Right ventricle myocardium inferior (tissue), 1 donor: ENCODE data around the gene SPOCK1. TPM values are rescaled to one million over a fixed set of nuclear protein-coding genes. Genes with fewer than 3 reads are reported as not detected.
A peak's percentile ranks its signal among the peaks of the same experiment; 100 is the strongest.

Source experiments
- ATAC-seq: fragments of 200-7000 bp; cut with Tn5 transposase; one replicate; pipeline ENCODE4 v1.9.1; 2020; ENCODE audit warnings: mild to moderate bottlenecking, moderate library complexity
- DNase-seq: peaks from one replicate; pipeline ENCODE4 v3.0.0; 2021; ENCODE audit errors: missing footprints
- intact Hi-C: fragments of 100-400 bp; cut with DNase I; formaldehyde crosslinking; loops from one replicate; pipeline ENCODE4 v1.11.0; 2022
- total RNA-seq: library from RNA; stranded (reverse); fragmentation: NEBNext Ultra II Directional; extraction: Animal tissue kit (Norgen Biotek cat#: 25700); gene quantifications from one replicate; pipeline ENCODE4 v1.2.1, GENCODE V29; 2021
- donor health status: DM: no; HTN: yes; CAD: no; lungs with severe emphysema.

Gene SPOCK1
- total RNA-seq, 1 donor from 2014 or later = 35.5 TPM

DNA sequence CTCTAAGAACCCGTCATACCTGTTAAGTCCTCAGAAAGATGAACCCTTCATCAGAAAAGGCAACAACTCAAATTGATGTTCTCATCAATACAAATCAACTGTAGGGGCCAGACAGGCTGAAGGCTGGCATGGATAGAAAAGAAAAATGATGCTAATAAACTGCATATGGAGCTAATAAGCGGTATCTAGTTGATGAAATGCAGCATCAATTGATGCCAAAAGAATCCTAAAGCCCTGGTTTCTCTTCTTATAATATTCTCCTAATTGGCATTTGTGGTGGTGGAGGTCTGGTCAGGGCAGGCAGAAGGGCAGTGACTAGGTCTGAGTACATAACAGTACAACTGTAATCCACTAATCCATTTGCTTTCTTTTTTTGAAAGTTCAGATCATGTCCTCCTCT is 322.5 kb downstream of the SPOCK1 start:
- DNase-seq (no peak), ATAC-seq (no peak)
- intact Hi-C loops = no loop called here

DNA sequence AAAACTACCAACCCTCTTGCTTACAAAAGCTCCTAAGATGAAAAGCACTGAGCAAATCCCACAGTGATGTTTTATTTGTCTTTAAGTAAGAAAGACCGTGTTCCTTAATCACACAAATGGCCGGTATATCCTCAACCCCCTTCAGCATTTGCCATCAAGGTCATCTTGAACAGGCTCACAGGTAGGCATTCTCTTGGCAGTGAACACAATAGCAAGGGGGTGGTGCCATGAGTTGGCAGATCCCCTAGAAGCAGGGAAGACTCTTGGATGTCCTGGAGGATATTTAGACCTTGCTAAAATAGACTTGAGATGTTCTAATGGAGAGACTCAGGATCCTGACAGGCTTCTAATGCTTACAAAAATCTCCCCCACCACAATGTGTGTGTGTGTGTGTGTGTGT is 323.0 kb downstream of the SPOCK1 start:
- DNase-seq (no peak), ATAC-seq (no peak)
- intact Hi-C loops = no loop called here

DNA sequence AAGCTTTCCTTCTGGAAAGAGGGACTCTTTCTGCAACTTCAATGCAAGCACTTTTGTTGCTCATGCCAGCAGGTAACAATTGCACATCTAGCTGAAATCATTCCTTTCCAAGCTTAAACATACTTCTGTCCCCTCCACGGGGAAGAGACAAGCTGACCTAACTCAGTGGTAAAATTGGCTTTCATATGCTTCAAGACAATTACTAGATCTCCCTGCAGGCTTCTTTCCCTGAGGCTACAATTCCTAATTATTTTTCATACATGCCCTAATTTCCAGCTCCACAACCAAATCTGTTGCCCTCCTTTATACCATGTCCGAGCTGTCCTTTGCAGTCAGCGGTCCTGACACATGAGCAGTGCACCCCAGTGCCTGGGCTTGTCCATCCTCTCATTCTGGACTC is 324.9 kb downstream of the SPOCK1 start:
- intact Hi-C loops = no loop called here
- ATAC-seq = no peak
- DNase-seq = no peak

DNA sequence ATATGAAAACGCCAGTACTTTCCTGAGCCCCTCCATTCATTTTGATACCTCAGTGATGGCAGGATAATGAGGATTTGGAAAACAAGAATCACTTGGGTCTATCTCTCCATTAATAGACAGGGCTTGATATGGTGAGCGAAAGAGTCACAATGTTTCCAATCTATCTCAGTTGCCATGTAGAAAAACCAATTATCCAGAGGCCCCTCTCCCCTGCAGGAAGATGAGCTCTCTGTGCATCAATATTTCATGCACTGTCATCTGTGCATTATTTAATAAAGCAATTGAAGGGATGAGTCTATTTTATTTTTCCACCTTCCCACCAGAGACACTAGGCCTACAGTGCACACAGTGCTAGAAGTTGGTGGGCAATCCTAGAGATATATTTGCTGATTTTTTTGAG is 326.9 kb downstream of the SPOCK1 start:
- intact Hi-C loops = no loop called here
- ATAC-seq = no peak
- DNase-seq = no peak

DNA sequence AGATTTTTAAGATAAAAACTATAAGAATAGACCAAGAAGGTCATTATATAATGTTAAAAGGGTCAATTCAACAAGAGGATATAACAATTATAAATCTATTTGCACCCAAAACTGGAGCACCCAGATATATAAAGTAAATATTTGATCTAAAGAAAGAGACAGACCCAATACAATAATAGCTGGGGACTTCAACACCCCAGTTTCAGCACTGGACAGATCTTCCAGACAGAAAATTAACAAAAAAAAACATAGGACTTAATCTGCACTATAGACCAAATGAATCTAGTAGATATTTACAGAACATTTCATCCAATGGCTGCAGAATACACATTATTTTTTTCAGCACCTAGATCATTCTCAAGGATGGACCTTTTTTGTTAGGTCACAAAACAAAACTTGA is 331.9 kb downstream of the SPOCK1 start:
- DNase-seq (no peak), ATAC-seq (no peak)
- intact Hi-C loops = no loop called here

DNA sequence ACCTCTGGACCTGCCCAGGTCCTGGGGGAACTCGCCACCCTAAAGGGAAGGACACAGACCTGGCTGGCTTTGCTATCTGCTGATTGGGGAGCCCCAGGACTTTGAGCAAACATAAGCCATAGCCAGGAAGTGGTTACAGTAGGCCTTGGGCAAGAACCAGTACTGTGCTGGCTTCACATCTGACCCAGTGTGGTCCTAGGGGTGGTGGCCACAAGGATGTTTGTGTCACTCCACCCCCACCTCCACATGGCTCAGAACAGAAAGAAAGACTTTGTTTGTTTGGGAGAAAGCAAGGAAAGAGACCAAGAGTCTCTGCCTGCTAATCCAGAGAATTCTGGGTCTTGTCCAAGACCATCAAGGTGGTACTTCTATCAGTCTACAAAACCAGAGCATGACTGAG is 334.2 kb downstream of the SPOCK1 start:
- ATAC-seq (no peak), DNase-seq (no peak)
- intact Hi-C loops = no loop called here

DNA sequence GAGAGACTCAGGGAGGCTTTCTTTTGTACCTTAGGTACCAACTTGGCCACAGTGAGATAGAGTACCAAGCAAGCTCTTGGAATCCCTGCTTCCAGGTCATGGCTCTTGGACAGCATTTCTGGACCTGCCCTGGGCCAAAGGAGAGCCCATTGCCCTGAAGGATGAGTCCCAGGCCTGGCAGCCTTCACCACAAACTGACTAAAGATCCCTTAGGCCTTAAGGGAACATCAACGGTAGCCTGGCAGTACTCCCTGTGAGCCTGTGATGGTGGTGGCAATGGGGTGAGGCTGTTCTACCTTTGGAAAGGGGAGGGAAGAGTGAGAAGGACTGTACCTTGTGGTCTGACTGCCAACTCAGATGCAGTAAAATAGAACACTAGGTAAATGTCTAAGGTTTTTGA is 334.6 kb downstream of the SPOCK1 start:
- DNase-seq (no peak), ATAC-seq (no peak)
- intact Hi-C loops = no loop called here

DNA sequence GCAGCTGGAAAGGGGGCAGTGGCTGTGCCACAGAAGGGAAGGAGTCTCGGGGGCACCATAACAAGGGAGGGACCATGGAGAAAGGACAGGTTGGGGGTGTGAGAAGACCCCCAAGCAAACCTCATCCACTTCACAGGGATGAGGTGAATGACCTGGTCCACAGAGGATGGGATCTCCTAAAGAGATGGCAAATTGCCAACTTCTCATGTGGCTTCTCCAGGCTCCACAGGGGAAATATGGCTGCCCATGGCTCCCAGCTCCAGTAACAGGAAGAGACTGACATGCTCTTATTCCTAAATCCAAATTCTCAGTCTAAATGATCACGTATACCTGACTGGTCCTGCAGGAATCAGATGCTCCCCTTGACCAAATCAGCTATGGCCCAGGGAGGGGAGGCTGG is 340.4 kb downstream of the SPOCK1 start:
- intact Hi-C loops = no loop called here
- ATAC-seq (no peak), DNase-seq (no peak)

DNA sequence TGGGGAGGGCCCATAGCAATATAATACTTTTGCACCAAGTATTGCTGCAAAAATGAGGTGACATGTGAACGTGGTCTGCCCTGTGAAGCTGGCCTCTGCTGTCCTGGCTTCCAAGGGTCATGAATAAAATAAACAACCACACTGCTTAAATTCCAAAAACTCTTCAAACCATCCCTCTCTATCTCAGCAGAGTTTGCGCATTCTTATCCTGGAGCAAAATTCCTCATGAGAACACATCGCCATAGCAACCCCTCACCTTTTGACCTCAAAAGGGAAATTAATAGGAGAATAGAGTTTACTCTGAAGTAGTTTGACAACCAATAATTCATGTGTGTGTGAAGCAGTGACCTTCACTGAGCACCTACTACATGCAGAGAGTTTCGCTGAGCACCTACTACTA is 342.9 kb downstream of the SPOCK1 start:
- DNase-seq (no peak), ATAC-seq (no peak)
- intact Hi-C loops = no loop called here

DNA sequence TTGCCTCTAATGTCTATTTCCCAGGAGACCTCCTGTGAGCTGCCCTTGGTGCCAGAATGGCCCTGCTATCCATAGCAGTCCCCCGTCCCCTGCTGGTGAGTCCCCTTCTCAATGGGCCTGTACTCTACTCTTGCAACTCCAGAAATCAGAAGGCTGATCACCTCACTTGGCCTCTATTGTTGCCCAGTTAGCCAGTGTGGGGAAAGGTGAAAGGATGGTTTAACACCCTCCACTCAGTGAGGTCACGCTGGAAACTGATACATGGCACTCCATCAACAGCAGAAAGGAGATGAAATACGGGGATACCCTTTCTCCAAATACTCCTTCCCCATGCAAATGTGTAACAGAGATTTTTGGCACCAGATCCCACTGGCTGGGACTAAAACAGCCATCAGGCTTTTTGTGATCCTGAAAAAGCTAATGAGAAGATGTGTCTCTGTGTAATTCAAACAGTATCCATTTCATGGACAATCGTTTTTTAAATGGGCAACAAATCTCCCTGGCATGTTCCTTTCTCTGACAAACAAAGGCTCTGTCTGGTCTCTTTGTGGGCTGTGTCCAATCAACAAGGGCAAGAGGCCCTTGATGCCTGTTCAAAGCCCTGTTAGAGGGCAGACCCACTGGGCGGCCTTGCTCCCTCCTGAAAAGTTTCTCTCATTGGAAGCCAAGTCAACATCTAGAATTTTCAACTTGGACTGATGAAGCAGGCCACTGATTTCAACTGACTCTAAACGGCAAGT is 343.7 kb downstream of the SPOCK1 start:
- ATAC-seq (no peak), DNase-seq (no peak)
- intact Hi-C loops = no loop called here

DNA sequence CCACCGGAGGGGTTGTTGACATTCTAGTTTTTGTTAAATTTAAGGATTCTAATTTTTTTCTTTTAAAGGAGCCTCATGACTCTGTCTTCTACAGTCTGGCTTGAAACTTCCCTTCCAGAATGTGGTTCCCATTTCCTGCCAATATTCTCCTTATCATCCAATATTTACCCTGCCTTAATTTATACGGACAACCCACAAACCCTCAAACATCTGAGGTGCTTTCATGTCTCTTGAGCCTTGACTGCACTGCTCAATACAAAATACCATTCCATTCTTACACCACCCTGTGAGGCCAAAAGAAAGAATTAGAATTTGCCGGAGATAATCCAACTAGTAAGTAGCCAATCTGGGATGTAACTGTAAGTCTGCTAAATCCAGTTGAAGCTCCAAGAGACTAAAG is 346.5 kb downstream of the SPOCK1 start:
- no peak for ATAC-seq
- DNase-seq = no peak
- intact Hi-C loops = no loop called here

DNA sequence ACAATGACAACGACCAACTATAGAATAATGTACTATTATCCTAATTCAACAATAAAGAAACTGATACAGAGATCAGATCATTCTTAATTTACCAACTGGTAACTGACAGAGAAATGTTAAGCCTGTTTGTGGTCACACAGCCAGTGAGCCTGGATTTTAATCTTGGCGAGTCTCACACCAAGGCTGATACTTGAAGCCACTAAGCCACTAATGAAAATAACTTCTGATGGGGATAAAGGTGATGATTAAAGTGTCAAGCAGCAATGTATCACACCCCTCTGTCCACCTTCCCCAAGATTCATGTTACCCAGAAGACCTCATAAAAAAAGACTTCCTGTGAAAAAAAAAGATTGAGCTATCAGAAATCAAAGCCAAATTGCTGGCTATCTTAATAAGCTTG is 350.5 kb downstream of the SPOCK1 start:
- ATAC-seq = no peak
- intact Hi-C loops = no loop called here
- no peak for DNase-seq

DNA sequence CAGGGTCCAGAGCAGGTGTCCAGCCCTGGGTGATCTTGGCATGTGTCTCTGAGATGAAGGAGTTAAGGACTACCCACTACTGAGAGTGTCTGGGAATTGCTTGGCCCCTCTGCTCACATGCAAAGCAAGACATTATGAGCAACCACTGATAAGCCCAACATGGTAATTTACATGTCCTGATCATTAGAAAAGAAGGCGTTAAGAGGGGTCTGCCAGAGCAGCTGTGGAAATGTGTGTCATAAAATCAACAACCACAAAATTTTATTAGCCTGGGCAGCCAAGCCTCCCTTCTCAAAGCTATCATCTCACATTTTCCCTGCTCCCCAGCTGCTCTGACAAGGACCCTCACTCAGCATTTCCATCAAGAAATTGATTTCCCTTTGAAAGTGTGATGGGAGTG is 351.0 kb downstream of the SPOCK1 start:
- ATAC-seq (no peak), DNase-seq (no peak)
- intact Hi-C loops = no loop called here

DNA sequence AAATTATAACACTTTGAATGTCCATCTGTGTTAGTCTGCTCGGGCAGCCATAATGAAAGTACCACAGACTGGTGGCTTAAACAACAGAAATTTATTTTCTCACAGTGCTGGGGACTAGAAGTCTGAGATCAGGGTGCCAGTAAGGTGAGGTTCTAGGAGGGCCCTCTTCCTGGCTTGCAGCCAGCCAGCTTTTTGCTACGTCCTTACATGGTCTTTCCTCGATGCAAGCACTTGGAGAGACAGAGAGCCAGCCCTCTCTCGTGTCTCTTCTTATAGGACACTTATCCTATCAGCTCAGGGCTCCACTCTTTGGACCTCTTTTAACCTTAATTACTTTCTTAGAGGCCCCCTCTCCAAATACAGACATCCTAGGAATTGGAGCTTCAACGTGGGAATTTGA is 351.8 kb downstream of the SPOCK1 start:
- intact Hi-C loops = no loop called here
- no peak for DNase-seq

DNA sequence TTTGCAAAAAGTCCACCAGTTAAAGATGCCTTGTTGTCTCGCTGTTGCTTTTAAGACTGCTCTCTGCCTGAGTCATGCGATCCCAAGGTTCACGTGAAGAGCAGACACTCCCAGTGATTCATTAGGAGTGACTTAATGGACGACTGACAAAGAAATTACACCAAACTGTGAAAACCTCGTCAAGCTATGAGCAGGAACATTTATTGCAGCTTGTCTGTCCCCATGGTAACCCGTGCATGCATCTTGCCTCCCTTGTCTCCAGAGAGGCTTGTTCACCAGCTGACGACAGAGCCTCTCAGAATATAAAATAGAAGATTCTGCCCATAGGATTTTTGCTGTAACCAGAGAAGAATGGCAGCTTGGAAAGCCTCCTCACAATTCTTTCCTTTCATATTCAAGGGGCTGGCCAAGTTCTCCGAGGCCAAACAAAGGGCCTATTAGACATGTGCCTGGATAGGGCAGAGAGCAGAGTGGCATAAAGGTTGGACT is 352.7 kb downstream of the SPOCK1 start:
- peak; percentile 75 for ATAC-seq
- intact Hi-C loops = no loop called here
- no peak for DNase-seq

More for the DNA sequence above, 351.8 kb downstream of the SPOCK1 start:
- ATAC-seq = no peak

DNA sequence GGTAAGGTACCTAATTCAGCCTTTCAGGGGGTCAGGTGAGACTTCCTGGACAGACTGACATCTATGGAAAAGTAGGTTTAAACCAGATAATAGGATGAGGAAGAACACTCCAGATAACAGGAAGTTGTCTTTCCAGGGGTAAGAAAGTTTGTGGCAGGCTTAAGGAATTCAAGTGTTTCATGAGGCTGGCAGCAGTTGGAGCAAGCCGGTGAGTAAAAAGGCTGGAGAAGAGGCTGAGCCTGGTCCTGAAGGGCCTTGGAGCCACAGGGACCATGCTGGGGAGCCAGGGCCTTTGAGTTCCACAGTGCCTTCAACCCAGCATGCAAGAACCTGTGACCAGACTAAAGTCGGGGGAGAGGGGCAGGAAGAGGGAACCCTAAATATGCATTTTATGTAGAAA is 353.4 kb downstream of the SPOCK1 start:
- intact Hi-C loops = no loop called here

DNA sequence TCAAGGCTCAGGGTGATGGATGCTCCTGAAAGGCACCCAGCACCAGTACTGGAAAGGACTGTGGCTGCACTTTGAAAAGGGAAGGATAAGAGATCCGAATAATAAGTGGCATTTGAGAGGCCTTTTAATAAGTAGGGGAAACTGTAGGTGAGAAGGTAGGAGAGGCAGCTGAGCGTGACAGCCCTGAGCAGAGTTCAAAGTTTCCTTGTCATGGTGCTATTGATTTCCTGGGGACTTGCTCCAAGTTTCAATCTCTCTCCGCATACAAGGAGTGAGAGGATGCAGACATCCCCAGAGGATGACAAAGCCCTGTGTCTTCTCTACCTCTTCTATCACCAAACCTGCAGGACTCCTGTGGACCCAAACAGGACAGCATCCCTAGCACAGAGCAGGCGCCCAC is 354.5 kb downstream of the SPOCK1 start:
- intact Hi-C loops = no loop called here
- DNase-seq (no peak), ATAC-seq (no peak)

More for the DNA sequence above, 353.4 kb downstream of the SPOCK1 start:
- ATAC-seq (no peak), DNase-seq (no peak)

DNA sequence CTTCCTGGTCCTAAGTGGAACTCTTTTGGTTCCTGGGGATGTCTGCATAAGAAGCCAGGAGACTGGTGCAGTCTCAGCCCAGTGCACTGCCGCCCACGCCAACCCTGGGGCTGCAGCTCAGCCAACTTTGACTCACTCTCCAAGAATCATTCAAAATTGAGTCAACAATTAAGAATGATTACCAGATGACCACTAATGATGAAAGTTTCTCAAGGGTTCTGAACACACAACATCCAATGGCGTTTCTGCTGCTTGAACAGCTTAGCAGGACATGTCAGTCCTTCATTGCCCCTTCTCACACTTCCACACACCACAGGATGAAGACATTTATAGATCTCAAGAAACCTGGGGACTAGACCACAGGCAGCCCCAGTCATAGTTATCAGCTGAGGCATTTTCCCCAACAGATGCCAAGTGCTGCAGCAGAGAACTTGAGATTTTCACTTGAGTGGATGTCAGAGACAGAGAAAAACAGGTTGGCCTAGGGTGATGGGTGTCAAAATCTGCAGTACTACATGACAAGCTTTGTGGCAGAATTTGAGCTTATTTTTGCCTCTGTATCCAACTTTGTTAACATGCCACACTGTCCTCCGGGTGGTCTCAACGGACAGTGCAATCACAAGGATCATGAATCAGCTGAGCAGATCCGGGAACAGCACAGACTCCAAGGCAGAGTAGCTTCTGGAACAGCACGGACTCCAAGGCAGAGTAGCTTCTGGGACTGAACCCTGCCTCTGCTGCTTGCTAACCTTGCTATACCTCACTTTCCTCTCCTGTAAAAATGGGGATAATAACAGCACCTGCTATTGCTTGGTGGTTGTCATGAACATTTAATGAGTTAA is 356.1 kb downstream of the SPOCK1 start:
- intact Hi-C loops = no loop called here
- no peak for DNase-seq
- ATAC-seq = peak; percentile 61

DNA sequence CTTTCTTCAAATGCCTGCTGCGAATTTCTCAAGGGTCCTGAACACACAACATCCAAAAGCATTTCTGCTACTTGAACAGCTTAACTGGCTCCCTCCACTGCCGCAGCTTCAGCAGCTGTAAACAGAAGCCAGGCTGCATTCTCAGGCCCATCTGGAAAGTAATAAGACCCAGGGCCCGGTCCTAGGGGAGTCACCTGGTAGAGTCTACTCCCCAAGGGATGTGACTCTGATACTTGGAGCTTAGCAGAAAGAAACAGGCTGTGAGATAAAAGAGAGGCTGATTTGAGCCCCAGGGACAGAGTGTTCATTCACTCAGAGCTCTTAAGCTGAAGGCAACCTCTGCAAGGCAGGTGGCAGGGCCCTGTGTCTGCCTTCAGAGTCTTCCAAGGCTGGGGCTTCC is 356.8 kb downstream of the SPOCK1 start:
- ATAC-seq = peak; percentile 18

DNA sequence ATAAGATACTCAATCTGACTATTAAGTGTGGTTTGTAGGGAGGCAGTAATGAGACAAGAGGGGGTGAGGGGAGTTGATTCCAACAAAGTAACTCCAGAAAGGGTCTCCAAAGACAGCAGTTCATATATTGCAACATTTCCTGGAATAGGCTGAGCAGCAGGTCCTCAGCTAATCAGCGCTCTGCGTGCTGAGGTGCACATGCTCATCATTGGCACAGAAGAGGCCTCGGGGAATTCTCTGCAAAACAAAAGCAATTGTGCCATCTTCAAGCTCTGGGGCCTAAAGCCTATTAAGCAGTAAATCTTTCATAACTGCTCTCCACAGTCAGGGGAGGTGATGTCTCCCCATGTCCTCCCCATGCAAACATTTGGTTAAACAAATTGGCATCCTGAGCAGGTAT is 357.3 kb downstream of the SPOCK1 start:
- ATAC-seq = peak; percentile 17
- no peak for DNase-seq
- intact Hi-C loops = no loop called here

More for the DNA sequence above, 356.8 kb downstream of the SPOCK1 start:
- intact Hi-C loops = no loop called here
- DNase-seq = no peak
